HEK293T (cell line): ENCODE results near the gene CDH20.

Experiments
- ELF4 ChIP-seq: fragments of 450-650 bp; IDR thresholded peaks from 2 replicates; pipeline ENCODE4 v1.6.1; 2017; ENCODE audit warnings: antibody characterized with exemption
- FOXA1 ChIP-seq: fragments of 450-650 bp; IDR thresholded peaks from 2 replicates; pipeline ENCODE4 v1.6.1; 2016; ENCODE audit warnings: mild to moderate bottlenecking
- LEF1 ChIP-seq: fragments of 450-650 bp; IDR thresholded peaks from 2 replicates; pipeline ENCODE4 v1.6.1; 2017; ENCODE audit warnings: mild to moderate bottlenecking, borderline replicate concordance
- NFRKB ChIP-seq: fragments of 450-650 bp; IDR thresholded peaks from 2 replicates; pipeline ENCODE4 v1.6.1; 2016; ENCODE audit warnings: mild to moderate bottlenecking, moderate library complexity
- PKNOX1 ChIP-seq: fragments of 450-650 bp; IDR thresholded peaks from 2 replicates; pipeline ENCODE4 v1.6.1; 2016

- TF ChIP-seq LEF1 (no peak), PKNOX1 (no peak), FOXA1 (no peak), NFRKB (no peak), ELF4 (no peak)
Measured at GRCh38 chr18:61326407-61326806, 6.8 kb upstream of the CDH20 start.
